ENCODE data around the gene CASP14. TPM values are rescaled to one million over a fixed set of nuclear protein-coding genes. Genes with fewer than 3 reads are reported as not detected.

The CASP14 gene
- total and polyA plus RNA-seq, 2 of the 13 experiments (the other 11 are each of a cell fraction or from before 2014, with no cell fraction given), result not detected

DNA sequence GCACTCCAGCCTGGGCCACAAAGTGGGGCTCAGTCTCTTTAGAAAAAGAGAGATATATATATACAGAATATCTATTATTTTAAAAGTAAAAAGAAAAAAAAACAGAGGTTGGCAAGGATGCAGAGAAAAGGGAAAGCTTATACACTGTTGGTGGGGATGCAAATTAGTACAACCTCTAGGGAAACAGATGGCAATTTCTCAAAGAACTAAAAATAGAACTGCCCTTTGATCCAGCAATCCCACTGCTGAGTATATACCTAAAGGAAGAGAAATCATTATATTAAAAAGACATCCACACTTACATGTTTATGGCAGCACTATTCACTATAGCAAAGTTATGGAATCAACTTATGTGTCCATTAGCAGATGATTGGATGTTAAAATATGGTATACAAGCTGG, 41.0 kb upstream of the CASP14 start:
- no peaks in the 10 kb centered on the region for H3K9me3 ChIP-seq (ENCODE audit: low read length)
- CTCF ChIA-PET (ENCODE audit: low intra/inter-chr PET ratio, low total read pairs), result no interaction called here
- H2AFZ ChIP-seq (ENCODE audit: low read length), result no peak overlapping the region
- no peak for DNase-seq (ENCODE audit: low spot score)
- H3K4me1 ChIP-seq (ENCODE audit: insufficient read depth, low read length), result no peaks in the 10 kb centered on the region
- no peak for FAIRE-seq
- no peaks in the 10 kb centered on the region for H3K36me3 ChIP-seq (replicated peaks in 1 of 2; ENCODE audit: control insufficient read depth in 1 of 2, insufficient read depth in 2 of 2, low read length in 2 of 2)
- no TSS peak for BruUV-seq (replicated peaks)
- POLR2A ChIA-PET, result no interaction called here
- H4K20me1 ChIP-seq (ENCODE audit: insufficient read depth, low read length), result no peaks in the 10 kb centered on the region; the same call in 1 of the 2 replicates
- H3K79me2 ChIP-seq (ENCODE audit: insufficient read depth, low read length), result no peaks in the 10 kb centered on the region
- H3K9ac ChIP-seq (ENCODE audit: insufficient read depth, low read depth, low read length), result no peak overlapping the region
- TF ChIP-seq ZNF749 (CRISPR knock-in tag; IDR thresholded peaks at IDR 0.05; ENCODE audit: borderline replicate concordance) (no peak), XBP1 (CRISPR knock-in tag; IDR thresholded peaks at IDR 0.05) (no peak), NCOA5 (CRISPR knock-in tag; IDR thresholded peaks at IDR 0.05) (no peak)
- H3K4me3 ChIP-seq (replicated peaks in 1 of 3; ENCODE audit: insufficient read depth in 1 of 3, low read depth in 2 of 3, low read length in 3 of 3), result no peak overlapping the region
- intact Hi-C loops (cut with micrococcal nuclease; ENCODE audit: unreplicated experiment), result no loop called here
- in situ Hi-C loops (cut with HindIII; ENCODE audit: extremely low pct_ligation_motif_present, low pct_unique_long_range_greater_than_20kb), result no loop called here
- H3K27ac ChIP-seq (ENCODE audit: extremely low read length, insufficient read depth, low read length), result no peak overlapping the region
- H3K27me3 ChIP-seq (ENCODE audit: control insufficient read depth in 1 of 2, insufficient read depth in 2 of 2, low read length in 2 of 2), result peaks cover 0 to 3% of the 10 kb centered on the region in 2 experiments; a peak in 1 of 5 replicates
- no peak for ATAC-seq
- no peak overlapping the region for H3K4me2 ChIP-seq (ENCODE audit: low read depth, low read length)

DNA sequence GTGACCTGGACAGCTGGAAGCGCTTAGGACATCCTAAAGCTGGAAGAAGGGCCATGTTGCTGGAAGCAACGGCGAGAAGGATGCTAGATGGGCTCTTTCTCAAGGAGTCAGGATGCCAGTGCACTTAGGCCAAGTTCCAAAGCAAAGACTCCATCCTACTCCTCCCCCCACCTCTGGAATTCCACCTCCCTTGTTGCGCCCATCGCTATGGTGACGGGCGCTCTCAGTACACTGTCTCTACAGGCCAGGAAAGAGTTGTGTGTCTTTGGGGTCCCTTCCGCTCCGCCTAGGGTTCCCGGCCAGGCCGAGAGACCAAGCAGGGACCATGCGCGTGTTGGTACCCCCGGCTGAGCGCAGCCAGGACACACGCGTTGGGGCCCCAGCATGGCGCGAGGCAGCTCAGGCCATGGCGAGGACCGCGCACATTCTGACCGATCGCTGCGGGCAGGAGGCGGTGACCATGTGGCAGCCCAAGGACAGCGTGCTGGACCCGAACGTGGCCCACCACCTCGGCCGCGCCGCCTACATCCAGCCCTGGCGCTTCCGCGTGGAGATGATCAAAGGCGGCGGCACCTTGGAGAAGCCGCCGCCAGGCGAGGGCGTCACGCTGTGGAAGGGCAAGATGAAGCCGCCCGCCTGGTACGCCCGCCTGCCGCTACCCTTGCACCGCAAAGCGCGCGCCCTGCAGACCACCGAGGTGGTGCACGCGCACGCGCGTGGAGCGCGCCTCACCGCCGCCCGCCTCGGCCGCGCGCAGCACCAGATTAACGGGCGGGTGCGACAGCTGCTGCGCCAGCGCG, 38.6 kb upstream of the CASP14 start:
- no peak for DNase-seq (ENCODE audit: low spot score)
- TF ChIP-seq, protein P1, sequence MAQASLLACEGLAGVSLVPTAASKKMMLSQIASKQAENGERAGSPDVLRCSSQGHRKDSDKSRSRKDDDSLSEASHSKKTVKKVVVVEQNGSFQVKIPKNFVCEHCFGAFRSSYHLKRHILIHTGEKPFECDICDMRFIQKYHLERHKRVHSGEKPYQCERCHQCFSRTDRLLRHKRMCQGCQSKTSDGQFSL (CRISPR knock-in tag; IDR thresholded peaks at IDR 0.05), result no peak
- TF ChIP-seq, protein P2, sequence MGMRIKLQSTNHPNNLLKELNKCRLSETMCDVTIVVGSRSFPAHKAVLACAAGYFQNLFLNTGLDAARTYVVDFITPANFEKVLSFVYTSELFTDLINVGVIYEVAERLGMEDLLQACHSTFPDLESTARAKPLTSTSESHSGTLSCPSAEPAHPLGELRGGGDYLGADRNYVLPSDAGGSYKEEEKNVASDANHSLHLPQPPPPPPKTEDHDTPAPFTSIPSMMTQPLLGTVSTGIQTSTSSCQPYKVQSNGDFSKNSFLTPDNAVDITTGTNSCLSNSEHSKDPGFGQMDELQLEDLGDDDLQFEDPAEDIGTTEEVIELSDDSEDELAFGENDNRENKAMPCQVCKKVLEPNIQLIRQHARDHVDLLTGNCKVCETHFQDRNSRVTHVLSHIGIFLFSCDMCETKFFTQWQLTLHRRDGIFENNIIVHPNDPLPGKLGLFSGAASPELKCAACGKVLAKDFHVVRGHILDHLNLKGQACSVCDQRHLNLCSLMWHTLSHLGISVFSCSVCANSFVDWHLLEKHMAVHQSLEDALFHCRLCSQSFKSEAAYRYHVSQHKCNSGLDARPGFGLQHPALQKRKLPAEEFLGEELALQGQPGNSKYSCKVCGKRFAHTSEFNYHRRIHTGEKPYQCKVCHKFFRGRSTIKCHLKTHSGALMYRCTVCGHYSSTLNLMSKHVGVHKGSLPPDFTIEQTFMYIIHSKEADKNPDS (CRISPR knock-in tag; IDR thresholded peaks at IDR 0.05), result no peak
- TF ChIP-seq, protein P3, sequence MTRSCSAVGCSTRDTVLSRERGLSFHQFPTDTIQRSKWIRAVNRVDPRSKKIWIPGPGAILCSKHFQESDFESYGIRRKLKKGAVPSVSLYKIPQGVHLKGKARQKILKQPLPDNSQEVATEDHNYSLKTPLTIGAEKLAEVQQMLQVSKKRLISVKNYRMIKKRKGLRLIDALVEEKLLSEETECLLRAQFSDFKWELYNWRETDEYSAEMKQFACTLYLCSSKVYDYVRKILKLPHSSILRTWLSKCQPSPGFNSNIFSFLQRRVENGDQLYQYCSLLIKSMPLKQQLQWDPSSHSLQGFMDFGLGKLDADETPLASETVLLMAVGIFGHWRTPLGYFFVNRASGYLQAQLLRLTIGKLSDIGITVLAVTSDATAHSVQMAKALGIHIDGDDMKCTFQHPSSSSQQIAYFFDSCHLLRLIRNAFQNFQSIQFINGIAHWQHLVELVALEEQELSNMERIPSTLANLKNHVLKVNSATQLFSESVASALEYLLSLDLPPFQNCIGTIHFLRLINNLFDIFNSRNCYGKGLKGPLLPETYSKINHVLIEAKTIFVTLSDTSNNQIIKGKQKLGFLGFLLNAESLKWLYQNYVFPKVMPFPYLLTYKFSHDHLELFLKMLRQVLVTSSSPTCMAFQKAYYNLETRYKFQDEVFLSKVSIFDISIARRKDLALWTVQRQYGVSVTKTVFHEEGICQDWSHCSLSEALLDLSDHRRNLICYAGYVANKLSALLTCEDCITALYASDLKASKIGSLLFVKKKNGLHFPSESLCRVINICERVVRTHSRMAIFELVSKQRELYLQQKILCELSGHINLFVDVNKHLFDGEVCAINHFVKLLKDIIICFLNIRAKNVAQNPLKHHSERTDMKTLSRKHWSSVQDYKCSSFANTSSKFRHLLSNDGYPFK (CRISPR knock-in tag; IDR thresholded peaks at IDR 0.05; ENCODE audit: borderline replicate concordance), result no peak
- no peak for TF ChIP-seq ASH2L (IDR thresholded peaks at IDR 0.05; ENCODE audit: insufficient read length, low read depth, low read length)
- no peak for TF ChIP-seq ZSCAN22 (CRISPR knock-in tag; IDR thresholded peaks at IDR 0.05)
- no peak for TF ChIP-seq ZNF343 (CRISPR knock-in tag; IDR thresholded peaks at IDR 0.05)
- FAIRE-seq, result no peak
- H3K27ac ChIP-seq (ENCODE audit: extremely low read length, insufficient read depth, low read length), result no peak overlapping the region
- no peak for ATAC-seq
- H3K9ac ChIP-seq (ENCODE audit: insufficient read depth, low read depth, low read length), result no peak overlapping the region
- no peaks in the 10 kb centered on the region for H3K9me3 ChIP-seq (ENCODE audit: low read length)
- ChIA-PET POLR2A (no interaction called here), CTCF (ENCODE audit: low intra/inter-chr PET ratio, low total read pairs) (no interaction called here)
- H3K79me2 ChIP-seq (ENCODE audit: insufficient read depth, low read length), result no peaks in the 10 kb centered on the region
- no peak overlapping the region for H3K4me2 ChIP-seq (ENCODE audit: low read depth, low read length)
- H4K20me1 ChIP-seq (ENCODE audit: insufficient read depth, low read length), result no peaks in the 10 kb centered on the region
- H3K4me3 ChIP-seq (replicated peaks in 1 of 3; ENCODE audit: insufficient read depth in 1 of 3, low read depth in 2 of 3, low read length in 3 of 3), result no peak overlapping the region
- BruUV-seq (replicated peaks), result no TSS peak
- 47% methylated on average over 34 of the region's 73 CpGs for WGBS (ENCODE audit: low lambda C conversion rate)
- H2AFZ ChIP-seq (ENCODE audit: low read length), result no peak overlapping the region
- intact Hi-C loops (cut with micrococcal nuclease; ENCODE audit: unreplicated experiment) (no loop called here), in situ Hi-C loops (cut with HindIII; ENCODE audit: extremely low pct_ligation_motif_present, low pct_unique_long_range_greater_than_20kb) (no loop called here)
- no peaks in the 10 kb centered on the region for H3K36me3 ChIP-seq (replicated peaks in 1 of 2; ENCODE audit: control insufficient read depth in 1 of 2, insufficient read depth in 2 of 2, low read length in 2 of 2)
- H3K4me1 ChIP-seq (ENCODE audit: insufficient read depth, low read length), result no peaks in the 10 kb centered on the region
- peaks cover 0 to 3% of the 10 kb centered on the region in 2 experiments; a peak in 1 of 5 replicates for H3K27me3 ChIP-seq (ENCODE audit: control insufficient read depth in 1 of 2, insufficient read depth in 2 of 2, low read length in 2 of 2)
